ENCODE measurements around the gene NDUFA5.

Gene NDUFA5

GRCh38 chr7:123557398-123558288 is at the start of gene NDUFA5:
NDUFA5 (minus strand) TSS chr7:123557818; CDS start chr7:123557795, 23 bp downstream.
- no peak for DNase-seq

- no peak for DNase-seq
Measured at GRCh38 chr7:123604739-123605138, 47.1 kb upstream of the NDUFA5 start.

GRCh38 chr7:123602648-123603047 is 45.0 kb upstream of the NDUFA5 start:
- no peak for DNase-seq

GRCh38 chr7:123601530-123601929 is 43.9 kb upstream of the NDUFA5 start, which contains the start of gene ASB15:
ASB15 (plus strand) TSS chr7:123601821; CDS start chr7:123614503, 12,682 bp downstream.
- DNase-seq, result no peak

GRCh38 chr7:123600876-123601275 is 43.3 kb upstream of the NDUFA5 start:
- no peak for DNase-seq

- no peak for DNase-seq
Measured at GRCh38 chr7:123599766-123600165, 42.1 kb upstream of the NDUFA5 start.

- no peak for DNase-seq
Measured at GRCh38 chr7:123598657-123599056, 41.0 kb upstream of the NDUFA5 start.

- DNase-seq, result no peak
Measured at GRCh38 chr7:123594813-123595241, 37.2 kb upstream of the NDUFA5 start.

GRCh38 chr7:123588376-123588775 is 30.8 kb upstream of the NDUFA5 start:
- no peak for DNase-seq

- no peak for DNase-seq
Measured at GRCh38 chr7:123583821-123584220, 26.2 kb upstream of the NDUFA5 start.

- DNase-seq, result no peak
Measured at GRCh38 chr7:123581162-123581459, 23.5 kb upstream of the NDUFA5 start.

- DNase-seq, result no peak
Measured at GRCh38 chr7:123580406-123581161, 23.0 kb upstream of the NDUFA5 start.

- no peak for DNase-seq
Measured at GRCh38 chr7:123579416-123579815, 21.8 kb upstream of the NDUFA5 start.

GRCh38 chr7:123573896-123574467 is 16.4 kb upstream of the NDUFA5 start:
- no peak for DNase-seq

- DNase-seq, result no peak
Measured at GRCh38 chr7:123573341-123573740, 15.7 kb upstream of the NDUFA5 start.

- DNase-seq, result no peak
Measured at GRCh38 chr7:123571684-123572083, 14.1 kb upstream of the NDUFA5 start.

GRCh38 chr7:123571187-123571586 is 13.6 kb upstream of the NDUFA5 start:
- no peak for DNase-seq

- DNase-seq, result no peak
Measured at GRCh38 chr7:123570390-123571182, 13.0 kb upstream of the NDUFA5 start.

- DNase-seq, result no peak
Measured at GRCh38 chr7:123569352-123570010, 11.9 kb upstream of the NDUFA5 start.

- DNase-seq, result no peak
Measured at GRCh38 chr7:123562121-123562520, 4.5 kb upstream of the NDUFA5 start.

GRCh38 chr7:123558289-123558874 is 764 bp upstream of the NDUFA5 start:
- DNase-seq, result no peak

GRCh38 chr7:123557016-123557397 is 611 bp downstream of the NDUFA5 start:
- no peak for DNase-seq

Measured in cortex of kidney (tissue), 1 donor.